ENCODE data around the gene ZFHX3. TPM values are rescaled to one million over a fixed set of nuclear protein-coding genes. Genes with fewer than 3 reads are reported as not detected.
A peak's percentile ranks its signal among the peaks of the same experiment; 100 is the strongest.

The ZFHX3 gene
- polyA plus RNA-seq, 1 donor from 2014 or later: 26.4 TPM

GRCh38 chr16:72794986-72795385, 252.9 kb downstream of the ZFHX3 start:
- H3K9ac ChIP-seq (ENCODE audit: low read length): no peak overlapping the region
- H3K9me3 ChIP-seq (ENCODE audit: low read length): no peaks in the 10 kb centered on the region
- H3K27ac ChIP-seq (ENCODE audit: low read length): no peak overlapping the region
- peaks cover 4% of the 10 kb centered on the region for H3F3A ChIP-seq (ENCODE audit: insufficient read depth, low read length, poor library complexity, severe bottlenecking)
- TF ChIP-seq SMC3 (conservative IDR thresholded peaks at IDR 0.05; ENCODE audit: poor library complexity) (no peak), RAD21 (conservative IDR thresholded peaks at IDR 0.05) (no peak), TAF1 (IDR thresholded peaks at IDR 0.05; ENCODE audit: low read depth) (no peak), EZH2 (IDR thresholded peaks at IDR 0.05; ENCODE audit: borderline replicate concordance, insufficient read depth, low read length, poor library complexity, severe bottlenecking) (no peak), MXI1 (conservative IDR thresholded peaks at IDR 0.05; ENCODE audit: poor library complexity, severe bottlenecking) (no peak), POLR2AphosphoS5 (IDR thresholded peaks at IDR 0.05) (no peak), REST (IDR thresholded peaks at IDR 0.05; ENCODE audit: borderline replicate concordance) (no peak), EP300 (conservative IDR thresholded peaks at IDR 0.05; ENCODE audit: poor library complexity, severe bottlenecking) (no peak), CTCF (IDR thresholded peaks at IDR 0.05; ENCODE audit: poor library complexity, severe bottlenecking) (no peak)
- H3K79me2 ChIP-seq (replicated peaks; ENCODE audit: insufficient read depth, low read length): peaks cover 62% of the 10 kb centered on the region
- H3K4me2 ChIP-seq (ENCODE audit: low read length): no peak overlapping the region
- H3K4me3 ChIP-seq (ENCODE audit: low read length): no peak overlapping the region
- H4K20me1 ChIP-seq (ENCODE audit: insufficient read depth): no peaks in the 10 kb centered on the region
- peaks cover 58% of the 10 kb centered on the region for H3K36me3 ChIP-seq (ENCODE audit: insufficient read depth, low read length)
- no peaks in the 10 kb centered on the region for H3K9me2 ChIP-seq (ENCODE audit: insufficient read depth, low read length)
- H2AFZ ChIP-seq (ENCODE audit: low read depth, low read length): no peak overlapping the region
- no peaks in the 10 kb centered on the region for H3K27me3 ChIP-seq (ENCODE audit: insufficient read depth, low read depth, low read length)

- Histone ChIP-seq H3K4me2 (ENCODE audit: low read length) (no peak overlapping the region), H4K20me1 (ENCODE audit: insufficient read depth) (no peaks in the 10 kb centered on the region), H3K27ac (ENCODE audit: low read length) (no peak overlapping the region), H3K9me3 (ENCODE audit: low read length) (no peaks in the 10 kb centered on the region), H3K9me2 (ENCODE audit: insufficient read depth, low read length) (no peaks in the 10 kb centered on the region), H3K9ac (ENCODE audit: low read length) (no peak overlapping the region), H3K36me3 (ENCODE audit: insufficient read depth, low read length) (peaks cover 65% of the 10 kb centered on the region), H3K27me3 (ENCODE audit: insufficient read depth, low read depth, low read length) (no peaks in the 10 kb centered on the region), H2AFZ (ENCODE audit: low read depth, low read length) (no peak overlapping the region), H3K4me3 (ENCODE audit: low read length) (no peak overlapping the region), H3K79me2 (replicated peaks; ENCODE audit: insufficient read depth, low read length) (peaks cover 62% of the 10 kb centered on the region), H3F3A (ENCODE audit: insufficient read depth, low read length, poor library complexity, severe bottlenecking) (peaks cover 4% of the 10 kb centered on the region)
- TF ChIP-seq POLR2AphosphoS5 (IDR thresholded peaks at IDR 0.05) (no peak), EZH2 (IDR thresholded peaks at IDR 0.05; ENCODE audit: borderline replicate concordance, insufficient read depth, low read length, poor library complexity, severe bottlenecking) (no peak)
Observed at GRCh38 chr16:72794319-72794718, 253.6 kb downstream of the ZFHX3 start.

- Histone ChIP-seq H3K9me3 (ENCODE audit: low read length) (no peaks in the 10 kb centered on the region), H3K27me3 (ENCODE audit: insufficient read depth, low read depth, low read length) (no peaks in the 10 kb centered on the region), H3K4me3 (ENCODE audit: low read length) (no peak overlapping the region), H3K4me2 (ENCODE audit: low read length) (no peak overlapping the region), H3K27ac (ENCODE audit: low read length) (peak overlapping the region; percentile 9), H3K9me2 (ENCODE audit: insufficient read depth, low read length) (no peaks in the 10 kb centered on the region), H2AFZ (ENCODE audit: low read depth, low read length) (no peak overlapping the region), H3F3A (ENCODE audit: insufficient read depth, low read length, poor library complexity, severe bottlenecking) (peaks cover 1% of the 10 kb centered on the region), H3K36me3 (ENCODE audit: insufficient read depth, low read length) (peaks cover 62% of the 10 kb centered on the region), H4K20me1 (ENCODE audit: insufficient read depth) (no peaks in the 10 kb centered on the region), H3K79me2 (replicated peaks; ENCODE audit: insufficient read depth, low read length) (peaks cover 63% of the 10 kb centered on the region), H3K9ac (ENCODE audit: low read length) (no peak overlapping the region)
- TF ChIP-seq RAD21 (conservative IDR thresholded peaks at IDR 0.05) (no peak), SMC3 (conservative IDR thresholded peaks at IDR 0.05; ENCODE audit: poor library complexity) (no peak), CTCF (IDR thresholded peaks at IDR 0.05; ENCODE audit: poor library complexity, severe bottlenecking) (no peak), POLR2AphosphoS5 (IDR thresholded peaks at IDR 0.05) (no peak), EP300 (conservative IDR thresholded peaks at IDR 0.05; ENCODE audit: poor library complexity, severe bottlenecking) (no peak), EZH2 (IDR thresholded peaks at IDR 0.05; ENCODE audit: borderline replicate concordance, insufficient read depth, low read length, poor library complexity, severe bottlenecking) (no peak), REST (IDR thresholded peaks at IDR 0.05; ENCODE audit: borderline replicate concordance) (no peak), TAF1 (IDR thresholded peaks at IDR 0.05; ENCODE audit: low read depth) (no peak), MXI1 (conservative IDR thresholded peaks at IDR 0.05; ENCODE audit: poor library complexity, severe bottlenecking) (no peak)
Observed at GRCh38 chr16:72793716-72794115, 254.2 kb downstream of the ZFHX3 start.

Data from neural cell (in vitro differentiated cells).